Brain microvascular endothelial cell (primary cell): ENCODE results near the gene SRSF1.
"Not testable (repeated sequence)": the region's sequence is repeated elsewhere in the genome, so short reads cannot be mapped to it uniquely, and the experiment has no call there.

Source experiments
- DNase-seq: peaks from one replicate; pipeline ENCODE4 v3.0.0-alpha.2; 2020
- H3K27ac ChIP-seq: fragments of 250-450 bp; sonication (Bioruptor Pico); 2 replicates; pipeline ENCODE4 v1.5.1; 2020; ENCODE audit warnings: mild to moderate bottlenecking, moderate library complexity
- H3K27me3 ChIP-seq: fragments of 250-450 bp; sonication (Bioruptor Pico); replicated peaks from 2 replicates; pipeline ENCODE4 v1.5.1; 2020; ENCODE audit warnings: mild to moderate bottlenecking
- H3K36me3 ChIP-seq: fragments of 250-450 bp; sonication (Bioruptor Pico); replicated peaks from 2 replicates; pipeline ENCODE4 v1.5.1; 2020; ENCODE audit warnings: mild to moderate bottlenecking
- H3K4me3 ChIP-seq: 2 replicates; pipeline ENCODE4 v1.5.1; 2011; ENCODE audit warnings: low read depth, mild to moderate bottlenecking, control low read depth, low read length, moderate library complexity
- CTCF ChIP-seq: IDR thresholded peaks from 2 replicates; pipeline ENCODE4 v1.5.1; 2011; ENCODE audit warnings: low read depth, mild to moderate bottlenecking, moderate library complexity, low read length, control low read depth, inconsistent platforms; ENCODE audit errors: missing control alignments
- in situ Hi-C: cut with HindIII; loops from 2 replicates; pipeline ENCODE4 v1.10.0; 2017; ENCODE audit warnings: low sequenced_read_pairs, low pct_ligation_motif_present

Gene SRSF1

DNA sequence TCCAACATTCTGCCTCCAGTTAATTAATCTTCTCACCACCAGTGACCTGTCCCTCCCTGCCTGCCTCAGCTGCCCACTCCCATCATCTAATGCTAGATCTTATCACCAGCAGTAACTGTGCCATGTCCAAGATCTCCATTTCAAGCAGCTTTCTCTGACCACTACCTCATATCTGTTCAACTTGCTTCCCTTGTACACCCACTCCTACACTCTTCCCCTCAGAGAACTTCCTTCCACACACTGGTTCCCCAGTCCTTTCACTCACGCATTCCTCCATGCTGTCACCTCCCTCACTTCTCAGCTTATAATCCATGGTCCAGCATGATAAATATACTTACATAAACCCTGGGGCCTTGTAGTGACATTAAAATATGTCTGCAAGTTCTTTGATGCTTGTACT is 44.4 kb upstream of the SRSF1 start:
- H3K4me3 ChIP-seq, result no peak overlapping the region
- no peaks in the 10 kb centered on the region for H3K27me3 ChIP-seq
- no peak for DNase-seq
- H3K36me3 ChIP-seq, result no peaks in the 10 kb centered on the region
- no peak for TF ChIP-seq CTCF
- in situ Hi-C loops, result no loop called here
- H3K27ac ChIP-seq, result no peak overlapping the region

GRCh38 chr17:58050966-58051365 is 43.9 kb upstream of the SRSF1 start:
- TF ChIP-seq CTCF, result no peak
- Histone ChIP-seq H3K4me3 (no peak overlapping the region), H3K27ac (no peak overlapping the region)

GRCh38 chr17:58049533-58049932 is 42.5 kb upstream of the SRSF1 start:
- in situ Hi-C loops, result no loop called here
- H3K4me3 ChIP-seq, result no peak overlapping the region
- TF ChIP-seq CTCF, result no peak
- H3K27ac ChIP-seq, result no peak overlapping the region
- no peaks in the 10 kb centered on the region for H3K36me3 ChIP-seq
- no peaks in the 10 kb centered on the region for H3K27me3 ChIP-seq
- no peak for DNase-seq

More at GRCh38 chr17:58050966-58051365, 43.9 kb upstream of the SRSF1 start:
- no peaks in the 10 kb centered on the region for H3K27me3 ChIP-seq
- in situ Hi-C loops, result no loop called here
- no peak for DNase-seq
- H3K36me3 ChIP-seq, result no peaks in the 10 kb centered on the region

DNA sequence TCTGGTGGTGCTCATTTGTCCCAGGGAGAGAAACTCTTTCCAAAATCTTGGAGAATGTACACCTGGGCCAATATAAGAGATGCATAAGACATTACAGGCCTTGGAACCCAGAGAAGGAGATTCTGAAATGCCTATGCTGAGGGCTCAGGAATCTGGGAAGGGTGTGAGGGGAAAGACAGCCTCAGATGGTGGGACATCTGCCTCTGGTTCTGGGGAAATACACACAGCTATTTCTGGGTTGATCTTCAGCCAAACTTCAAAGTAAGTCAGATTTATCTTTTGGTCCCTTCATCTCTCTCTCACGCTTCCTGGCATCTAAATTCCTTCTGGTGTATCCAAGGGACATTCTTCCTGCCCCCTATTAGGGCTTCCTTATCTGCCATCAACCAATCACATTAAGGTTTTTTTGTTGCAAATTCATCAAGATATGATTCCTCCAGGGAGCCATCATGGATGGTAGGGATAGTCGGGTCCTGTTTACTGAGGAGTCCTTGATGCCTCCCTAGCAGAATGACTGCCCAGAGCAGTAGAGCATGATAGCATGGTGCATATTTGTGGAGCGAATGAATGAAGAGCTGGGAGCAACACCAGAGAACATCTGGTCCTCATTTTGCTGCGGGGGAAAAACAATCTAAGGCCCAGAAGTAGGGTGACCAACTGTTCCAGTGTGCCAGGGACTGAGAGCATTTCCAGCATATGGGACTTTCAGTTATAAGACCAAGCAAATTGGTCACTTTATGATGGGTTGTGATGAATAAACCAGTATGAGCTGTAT is 40.5 kb upstream of the SRSF1 start:
- no peak overlapping the region for H3K27ac ChIP-seq
- no peak for DNase-seq
- in situ Hi-C loops, result no loop called here
- peaks cover 2% of the 10 kb centered on the region for H3K27me3 ChIP-seq
- H3K36me3 ChIP-seq, result no peaks in the 10 kb centered on the region
- H3K4me3 ChIP-seq, result no peak overlapping the region
- no peak for TF ChIP-seq CTCF

GRCh38 chr17:58046239-58047094 is 39.4 kb upstream of the SRSF1 start:
- H3K27me3 ChIP-seq, result peaks cover 2% of the 10 kb centered on the region
- DNase-seq, result no peak
- TF ChIP-seq CTCF, result no peak
- in situ Hi-C loops, result no loop called here
- H3K36me3 ChIP-seq, result no peaks in the 10 kb centered on the region
- no peak overlapping the region for H3K27ac ChIP-seq
- no peak overlapping the region for H3K4me3 ChIP-seq

DNA sequence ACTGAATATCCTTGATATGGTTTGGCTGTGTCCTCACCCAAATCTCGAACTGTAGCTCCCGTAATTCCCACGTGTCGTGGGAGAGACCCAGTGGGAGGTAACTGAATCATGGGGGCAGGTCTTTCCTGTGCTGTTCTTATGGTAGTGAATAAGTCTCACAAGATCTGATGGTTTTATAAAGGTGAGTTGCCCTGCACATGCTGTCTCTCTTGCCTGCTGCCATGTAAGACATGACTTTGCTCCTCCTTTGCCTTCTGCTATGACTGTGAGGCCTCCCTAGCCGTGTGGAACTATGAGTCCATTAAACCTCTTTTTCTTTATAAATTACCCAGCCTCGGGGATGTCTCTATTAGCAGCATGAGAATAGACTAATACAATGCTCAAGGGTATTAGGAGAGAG is 37.2 kb upstream of the SRSF1 start:
- H3K36me3 ChIP-seq, in situ Hi-C loops, H3K27ac ChIP-seq, DNase-seq, H3K4me3 ChIP-seq, H3K27me3 ChIP-seq: not testable (repeated sequence)
